Epithelial cell of prostate (primary cell): ENCODE measurements around the gene RTL5.

Source experiments
- DNase-seq: peaks from one replicate; pipeline ENCODE4 v3.0.0-alpha.2; 2011; ENCODE audit warnings: low read depth, low spot score
- H3K27ac ChIP-seq: fragments of 450-650 bp; 2 replicates; pipeline ENCODE4 v1.5.1; 2017; ENCODE audit warnings: mild to moderate bottlenecking

The RTL5 gene

DNA sequence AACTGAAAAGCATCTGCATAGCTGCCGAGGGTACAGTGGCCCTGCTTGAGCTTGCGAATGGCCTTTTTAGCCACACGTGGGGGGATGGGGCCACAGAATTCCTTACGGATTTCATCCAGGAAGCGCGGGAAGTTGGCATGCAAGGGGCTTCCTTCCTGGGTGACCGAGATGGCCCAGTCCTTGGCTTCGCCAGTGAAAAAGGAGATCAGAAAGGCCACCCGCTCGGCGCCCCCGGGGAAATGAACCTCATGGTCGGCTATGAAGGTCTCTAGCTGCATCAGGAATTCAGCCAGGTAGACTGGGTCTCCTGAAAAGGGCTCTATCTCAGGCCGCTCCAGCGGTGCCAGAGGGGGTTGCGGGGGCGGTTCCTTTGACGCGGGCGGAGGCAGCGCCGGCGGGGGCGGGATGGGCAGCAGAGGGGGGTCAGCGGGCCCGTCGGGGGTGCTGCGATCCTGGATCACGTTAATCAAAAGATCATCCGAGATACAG is 909 bp downstream of the RTL5 start:
- H3K27ac ChIP-seq: no peak overlapping the region
- no peak for DNase-seq

GRCh38 chrX:72130156-72130761 is 1.5 kb downstream of the RTL5 start:
- no peak overlapping the region for H3K27ac ChIP-seq

DNA sequence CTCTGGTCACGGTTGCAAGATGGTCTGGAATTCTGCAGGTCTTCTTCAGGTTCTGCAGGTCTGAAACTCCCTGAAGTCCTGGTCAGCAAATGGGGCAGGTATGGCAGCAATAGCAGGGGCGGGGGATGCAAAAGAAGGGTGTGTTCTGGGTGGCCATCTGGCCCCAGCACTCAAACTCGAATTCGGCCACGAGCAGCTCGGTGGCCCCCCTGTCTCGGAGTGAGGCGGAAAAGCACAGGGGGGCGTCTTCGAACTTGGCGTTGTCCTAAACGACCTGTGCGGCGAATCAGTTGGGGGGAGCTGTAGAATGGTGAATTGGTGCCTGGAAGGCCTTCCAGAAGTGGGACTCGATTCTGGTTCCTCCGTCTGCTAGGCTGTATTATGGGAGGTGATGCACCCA is 2.1 kb downstream of the RTL5 start:
- no peak for DNase-seq
- no peak overlapping the region for H3K27ac ChIP-seq

More at GRCh38 chrX:72130156-72130761, 1.5 kb downstream of the RTL5 start:
- DNase-seq: no peak

- DNase-seq: no peak
- H3K27ac ChIP-seq: no peak overlapping the region
Measured at GRCh38 chrX:72128881-72129280, 2.8 kb downstream of the RTL5 start.

- H3K27ac ChIP-seq: no peak overlapping the region
- DNase-seq: no peak
Measured at GRCh38 chrX:72128183-72128834, 3.4 kb downstream of the RTL5 start.

DNA sequence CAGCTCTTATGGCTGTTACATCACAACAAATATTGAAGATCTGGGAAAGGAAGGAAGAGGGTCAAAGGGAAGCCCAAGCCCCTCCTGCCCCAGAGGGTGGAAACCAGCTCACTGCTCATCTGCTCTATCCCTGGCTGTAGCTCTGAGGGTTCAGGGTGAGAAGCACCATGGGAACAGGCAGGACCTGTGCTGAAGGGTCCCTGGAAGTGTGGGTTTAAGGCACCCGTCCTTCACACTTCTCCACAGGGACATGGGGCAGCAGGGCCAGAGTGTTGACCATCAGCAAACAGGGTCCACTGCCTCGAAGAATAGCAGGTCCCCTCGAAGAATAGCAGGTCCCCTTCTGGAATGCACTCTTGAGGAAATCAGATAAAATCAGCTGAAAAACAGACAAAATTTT is 4.4 kb downstream of the RTL5 start:
- no peak for DNase-seq
- no peak overlapping the region for H3K27ac ChIP-seq

DNA sequence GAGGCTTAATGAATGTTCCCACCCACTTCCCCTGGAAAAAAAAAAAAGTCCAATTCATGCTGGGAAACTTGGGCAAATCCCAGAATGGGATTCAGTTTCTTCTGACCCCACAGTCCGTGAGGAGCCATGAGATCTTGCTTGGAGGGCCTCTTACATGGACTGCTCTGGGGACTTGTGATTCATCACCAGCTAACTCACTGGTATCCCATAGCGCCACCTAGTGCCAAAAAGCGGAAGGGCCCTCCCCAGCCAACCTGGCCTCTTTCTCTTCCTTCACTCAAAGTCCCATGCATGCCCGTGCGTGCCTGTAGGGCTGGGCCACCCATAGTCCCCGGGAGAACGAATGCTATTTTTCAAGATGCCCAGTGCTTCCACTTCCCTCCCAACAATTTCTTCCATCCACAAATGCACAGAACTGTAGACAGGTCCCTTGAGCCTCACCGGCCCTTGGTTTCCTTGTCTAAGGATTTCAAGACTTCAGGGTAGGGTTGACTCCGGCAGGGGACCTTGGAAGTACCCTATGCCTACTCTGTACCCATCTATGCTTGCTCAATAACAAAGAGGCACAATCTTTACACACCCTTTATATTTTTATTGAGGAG is 5.1 kb downstream of the RTL5 start:
- H3K27ac ChIP-seq: no peak overlapping the region

GRCh38 chrX:72126048-72126415 is 5.7 kb downstream of the RTL5 start:
- no peak for DNase-seq
- H3K27ac ChIP-seq: no peak overlapping the region

More for the DNA sequence above, 5.1 kb downstream of the RTL5 start:
- DNase-seq: peak; percentile 8

DNA sequence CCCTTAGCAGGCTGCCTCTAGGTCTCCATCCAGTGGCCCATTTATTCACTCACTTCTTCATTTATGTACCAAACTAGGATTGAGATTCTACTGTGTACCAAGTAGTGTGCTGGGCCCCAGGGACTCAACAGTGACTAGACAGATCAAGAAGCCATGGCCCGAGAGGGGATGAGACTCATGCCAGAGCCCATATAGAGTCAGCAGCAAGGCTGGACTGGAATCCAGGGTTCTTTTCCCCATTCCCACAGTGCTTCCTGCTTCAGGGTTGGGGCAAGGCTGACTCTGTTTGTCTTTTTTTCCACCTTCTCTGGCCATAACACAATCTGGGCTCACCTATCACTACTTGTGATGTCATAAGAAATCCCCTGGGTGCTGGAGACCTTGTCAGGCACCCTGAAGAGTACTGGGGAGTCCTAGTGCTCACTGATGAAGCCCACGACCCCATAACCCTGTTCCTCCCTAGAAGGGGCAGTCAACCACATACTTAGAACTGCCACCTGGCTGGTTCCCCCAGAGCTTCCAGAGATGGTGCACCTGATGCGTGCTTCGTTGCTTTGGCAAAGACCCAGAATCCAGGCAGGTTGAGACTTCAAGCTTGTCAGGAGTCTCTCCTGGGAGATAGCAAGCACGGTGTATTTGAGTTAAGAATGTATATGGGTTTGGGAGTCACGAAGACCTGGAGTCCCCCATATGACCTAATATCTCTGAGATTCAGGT is 6.2 kb downstream of the RTL5 start:
- no peak overlapping the region for H3K27ac ChIP-seq
- no peak for DNase-seq

GRCh38 chrX:72124540-72125201 is 7.0 kb downstream of the RTL5 start:
- no peak for DNase-seq
- H3K27ac ChIP-seq: no peak overlapping the region

- no peak for DNase-seq
- H3K27ac ChIP-seq: no peak overlapping the region
Measured at GRCh38 chrX:72123471-72124185, 8.1 kb downstream of the RTL5 start.

- no peak for DNase-seq
- H3K27ac ChIP-seq: no peak overlapping the region
Measured at GRCh38 chrX:72122621-72123337, 8.9 kb downstream of the RTL5 start.

GRCh38 chrX:72121383-72121782 is 10.3 kb downstream of the RTL5 start:
- no peak overlapping the region for H3K27ac ChIP-seq
- peak; percentile 24 for DNase-seq

DNA sequence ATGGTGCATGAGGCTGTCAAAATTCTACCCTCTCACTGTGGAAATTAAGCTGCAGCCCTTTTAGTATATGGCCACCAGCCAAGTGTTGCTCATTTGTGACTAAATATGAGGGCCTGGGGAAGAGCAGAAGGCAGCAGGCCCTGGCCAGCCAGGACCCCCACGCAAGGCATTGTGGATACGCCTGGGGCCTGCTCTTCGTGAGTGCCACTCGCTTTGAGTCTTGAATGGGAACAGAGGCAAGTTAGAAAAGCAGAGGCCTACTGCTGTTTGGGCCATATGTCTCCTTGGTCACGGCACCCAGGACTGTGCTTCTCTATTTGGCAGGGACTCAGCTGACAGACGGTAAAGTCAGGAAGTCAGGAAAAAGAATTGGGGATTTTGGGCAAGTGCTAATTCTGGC is 10.9 kb downstream of the RTL5 start:
- H3K27ac ChIP-seq: no peak overlapping the region
- DNase-seq: no peak

DNA sequence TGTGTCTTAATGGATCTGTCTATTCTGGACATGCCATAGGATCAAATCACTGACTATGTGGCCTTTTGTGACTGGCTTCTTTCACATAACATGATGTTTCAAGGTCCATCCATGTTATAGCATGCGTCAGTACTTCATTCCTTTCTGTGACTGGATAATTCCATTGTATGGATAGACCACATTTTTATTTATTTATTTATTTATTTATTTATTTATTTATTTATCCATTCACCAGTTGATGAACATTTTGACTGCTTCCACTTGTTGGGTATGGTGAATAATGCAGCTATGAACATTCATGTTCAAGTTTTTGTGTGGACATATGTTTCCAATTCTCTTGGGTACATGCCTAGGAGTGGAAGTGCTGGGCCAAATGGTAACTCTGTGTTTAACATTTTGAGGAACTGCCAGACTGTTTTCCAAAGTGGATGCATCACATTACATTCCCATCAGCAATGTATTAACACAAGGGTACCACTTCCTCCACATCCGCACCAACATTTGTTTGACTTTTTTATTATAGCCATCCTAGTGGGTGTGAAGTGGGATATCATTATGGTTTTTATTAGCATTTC is 14.0 kb downstream of the RTL5 start:
- no peak for DNase-seq
- H3K27ac ChIP-seq: no peak overlapping the region

DNA sequence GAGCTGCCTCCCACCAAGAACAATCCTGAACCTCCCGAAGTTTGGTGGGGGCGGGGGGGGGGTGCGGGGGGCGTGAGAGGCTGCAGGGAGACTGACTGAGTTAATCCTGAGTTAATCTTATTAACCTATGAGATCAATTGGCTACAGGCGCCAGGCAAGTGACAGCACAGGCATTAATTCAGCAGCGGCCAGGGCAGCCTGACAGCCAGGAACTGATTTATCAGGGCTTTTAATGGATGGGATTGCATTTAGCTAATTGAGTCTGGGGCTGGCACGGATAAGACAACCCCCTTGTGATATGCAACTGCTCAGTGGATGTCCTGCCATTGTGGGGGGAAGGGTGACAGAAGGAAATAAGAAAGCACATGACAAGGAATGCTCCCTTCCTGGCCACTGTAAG is 16.3 kb downstream of the RTL5 start:
- no peak for DNase-seq
- no peak overlapping the region for H3K27ac ChIP-seq

- no peak overlapping the region for H3K27ac ChIP-seq
- no peak for DNase-seq
Measured at GRCh38 chrX:72114807-72115206, 16.9 kb downstream of the RTL5 start.

DNA sequence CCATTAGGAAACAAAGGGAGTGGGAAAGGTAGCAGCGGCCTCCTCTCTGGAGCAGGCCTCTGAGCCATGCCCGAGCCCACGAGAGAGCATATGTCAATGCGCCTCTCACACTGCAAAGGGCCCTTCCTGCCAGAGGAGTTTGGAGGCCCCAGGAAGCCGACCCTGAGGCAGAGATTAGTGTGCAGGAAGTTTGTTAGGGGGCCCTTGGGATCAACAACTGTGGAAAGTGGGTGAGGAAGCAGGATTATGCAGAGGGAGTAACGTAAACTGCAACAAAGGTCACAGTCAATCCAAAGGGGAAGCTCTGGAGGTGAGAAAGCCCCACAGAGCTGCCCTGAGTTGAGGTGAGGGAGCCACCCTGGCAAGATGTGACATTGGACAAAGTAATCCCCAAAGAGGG is 17.4 kb downstream of the RTL5 start:
- H3K27ac ChIP-seq: no peak overlapping the region
- DNase-seq: no peak

- DNase-seq: no peak
- H3K27ac ChIP-seq: no peak overlapping the region
Measured at GRCh38 chrX:72113461-72113860, 18.3 kb downstream of the RTL5 start.
